RWPE2 (cell line): ENCODE data around the gene CTDNEP1.

Experiments used
- ATAC-seq: fragments of 200-7000 bp; cut with Tn5 transposase; 3 replicates; pipeline ENCODE4 v1.9.1; 2021; ENCODE audit warnings: low read depth
- DNase-seq: peaks from one replicate; pipeline ENCODE4 v3.0.0-alpha.2; 2020; ENCODE audit warnings: low spot score
- H3K27ac ChIP-seq: fragments of 450-650 bp; 2 replicates; pipeline ENCODE4 v1.5.1; 2017; ENCODE audit warnings: mild to moderate bottlenecking; ENCODE audit not compliant: poor library complexity, severe bottlenecking
- H3K27me3 ChIP-seq: fragments of 250-450 bp; sonication (Bioruptor Pico); 2 replicates; pipeline ENCODE4 v1.5.1; 2021; ENCODE audit warnings: mild to moderate bottlenecking, moderate library complexity; ENCODE audit not compliant: insufficient read depth, poor library complexity, severe bottlenecking
- H3K36me3 ChIP-seq: fragments of 250-450 bp; sonication (Bioruptor Pico); 2 replicates; pipeline ENCODE4 v1.5.1; 2020; ENCODE audit warnings: low read depth, mild to moderate bottlenecking, moderate library complexity
- H3K4me1 ChIP-seq: fragments of 250-450 bp; sonication (Bioruptor Pico); 2 replicates; pipeline ENCODE4 v1.5.1; 2021; ENCODE audit warnings: mild to moderate bottlenecking, moderate library complexity; ENCODE audit not compliant: insufficient read depth, poor library complexity, severe bottlenecking
- H3K4me3 ChIP-seq: fragments of 250-450 bp; sonication (Bioruptor Pico); 2 replicates; pipeline ENCODE4 v1.5.1; 2021; ENCODE audit warnings: mild to moderate bottlenecking, moderate library complexity; ENCODE audit not compliant: severe bottlenecking
- H3K9me3 ChIP-seq: fragments of 250-450 bp; sonication (Bioruptor Pico); 2 replicates; pipeline ENCODE4 v1.5.1; 2021; ENCODE audit warnings: mild to moderate bottlenecking, moderate library complexity; ENCODE audit not compliant: severe bottlenecking
- CTCF ChIP-seq: fragments of 450-650 bp; IDR thresholded peaks from one replicate; pipeline ENCODE4 v1.5.1; 2017; ENCODE audit warnings: mild to moderate bottlenecking, moderate library complexity; ENCODE audit not compliant: poor library complexity, severe bottlenecking

Gene CTDNEP1

GRCh38 chr17:7211491-7212273 lies 39.9 kb downstream of the CTDNEP1 start:
- H3K9me3 ChIP-seq = no peaks in the 10 kb centered on the region
- no peak for TF ChIP-seq CTCF
- no peak overlapping the region for H3K4me3 ChIP-seq
- H3K36me3 ChIP-seq = no peaks in the 10 kb centered on the region
- no peak for ATAC-seq
- H3K27ac ChIP-seq = no peak overlapping the region
- H3K27me3 ChIP-seq = no peaks in the 10 kb centered on the region
- DNase-seq = no peak
- peaks cover 5% of the 10 kb centered on the region for H3K4me1 ChIP-seq

- Histone ChIP-seq H3K9me3 (no peaks in the 10 kb centered on the region), H3K36me3 (peaks cover 4% of the 10 kb centered on the region; the same call in 1 of the 2 replicates), H3K27ac (no peak overlapping the region), H3K4me1 (no peaks in the 10 kb centered on the region), H3K27me3 (no peaks in the 10 kb centered on the region), H3K4me3 (no peak overlapping the region)
- no peak for TF ChIP-seq CTCF
- no peak for ATAC-seq
- DNase-seq = no peak
These were observed 42.6 kb downstream of the CTDNEP1 start for GRCh38 chr17:7208754-7209460.

GRCh38 chr17:7208027-7208571 lies 43.4 kb downstream of the CTDNEP1 start:
- DNase-seq (no peak), ATAC-seq (no peak)
- no peaks in the 10 kb centered on the region for H3K27me3 ChIP-seq
- TF ChIP-seq CTCF = no peak
- peaks cover 4% of the 10 kb centered on the region; the same call in 1 of the 2 replicates for H3K36me3 ChIP-seq
- H3K27ac ChIP-seq = no peak overlapping the region
- H3K4me1 ChIP-seq = no peaks in the 10 kb centered on the region
- no peak overlapping the region for H3K4me3 ChIP-seq
- H3K9me3 ChIP-seq = no peaks in the 10 kb centered on the region

- Histone ChIP-seq H3K36me3 (peaks cover 10% of the 10 kb centered on the region), H3K9me3 (no peaks in the 10 kb centered on the region), H3K27me3 (no peaks in the 10 kb centered on the region), H3K4me3 (no peak overlapping the region), H3K4me1 (no peaks in the 10 kb centered on the region), H3K27ac (no peak overlapping the region)
- no peak for ATAC-seq
- no peak for DNase-seq
- TF ChIP-seq CTCF = no peak
These were observed 44.2 kb downstream of the CTDNEP1 start for GRCh38 chr17:7207120-7208001.
